ENCODE data around the gene TAF11L8. TPM values are rescaled to one million over a fixed set of nuclear protein-coding genes. Genes with fewer than 3 reads are reported as not detected.
"Not testable (repeated sequence)": the region's sequence is repeated elsewhere in the genome, so short reads cannot be mapped to it uniquely, and the experiment has no call there.

Gene TAF11L8
- total RNA-seq, 1 donor from 2014 or later = not detected

DNA sequence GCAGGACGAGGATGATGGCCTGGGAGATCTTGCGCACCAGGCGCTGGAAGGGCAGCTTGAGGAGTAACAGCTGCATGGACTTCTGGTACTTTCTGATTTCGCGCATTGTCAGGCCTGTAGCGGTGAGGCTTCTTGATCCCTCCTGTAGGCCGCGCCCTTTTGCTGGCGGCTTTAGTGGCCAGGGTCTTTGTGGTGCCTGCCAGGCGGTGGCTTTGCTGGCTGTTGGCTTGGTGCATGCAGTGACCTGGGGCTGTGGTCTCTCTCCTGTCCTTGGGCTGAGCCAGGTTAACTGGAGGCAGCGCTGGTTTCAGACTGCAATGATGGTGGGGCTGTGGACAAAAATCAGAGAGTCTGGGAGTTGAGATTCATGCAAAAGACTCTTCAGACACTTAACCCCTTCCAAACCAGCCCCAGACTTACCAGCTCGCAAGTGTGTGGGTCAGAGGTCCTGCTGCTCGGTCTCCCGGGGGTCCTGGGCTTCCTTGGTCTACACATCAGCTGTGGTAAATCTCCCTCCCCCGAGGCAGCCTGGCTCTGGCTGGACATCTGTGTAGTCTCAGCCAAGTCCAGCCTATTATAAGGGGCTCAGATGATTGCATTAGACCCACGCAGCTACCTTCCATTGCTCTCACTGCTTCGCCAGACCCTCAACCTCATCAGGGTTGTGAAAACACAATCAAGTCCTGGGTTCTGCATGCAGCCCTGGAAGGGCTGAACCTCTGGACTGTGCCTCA is 24.3 kb upstream of the TAF11L8 start:
- no peaks in the 10 kb centered on the region for H3K36me3 Mint-ChIP-seq
- DNase-seq (ENCODE audit: extremely low spot score, unreplicated experiment) = no peak
- H3K4me3 Mint-ChIP-seq = no peak overlapping the region
- no peaks in the 10 kb centered on the region for H3K9me3 Mint-ChIP-seq
- H3K27ac Mint-ChIP-seq = no peak overlapping the region
- TF ChIP-seq, protein P1, sequence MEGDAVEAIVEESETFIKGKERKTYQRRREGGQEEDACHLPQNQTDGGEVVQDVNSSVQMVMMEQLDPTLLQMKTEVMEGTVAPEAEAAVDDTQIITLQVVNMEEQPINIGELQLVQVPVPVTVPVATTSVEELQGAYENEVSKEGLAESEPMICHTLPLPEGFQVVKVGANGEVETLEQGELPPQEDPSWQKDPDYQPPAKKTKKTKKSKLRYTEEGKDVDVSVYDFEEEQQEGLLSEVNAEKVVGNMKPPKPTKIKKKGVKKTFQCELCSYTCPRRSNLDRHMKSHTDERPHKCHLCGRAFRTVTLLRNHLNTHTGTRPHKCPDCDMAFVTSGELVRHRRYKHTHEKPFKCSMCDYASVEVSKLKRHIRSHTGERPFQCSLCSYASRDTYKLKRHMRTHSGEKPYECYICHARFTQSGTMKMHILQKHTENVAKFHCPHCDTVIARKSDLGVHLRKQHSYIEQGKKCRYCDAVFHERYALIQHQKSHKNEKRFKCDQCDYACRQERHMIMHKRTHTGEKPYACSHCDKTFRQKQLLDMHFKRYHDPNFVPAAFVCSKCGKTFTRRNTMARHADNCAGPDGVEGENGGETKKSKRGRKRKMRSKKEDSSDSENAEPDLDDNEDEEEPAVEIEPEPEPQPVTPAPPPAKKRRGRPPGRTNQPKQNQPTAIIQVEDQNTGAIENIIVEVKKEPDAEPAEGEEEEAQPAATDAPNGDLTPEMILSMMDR (conservative IDR thresholded peaks at IDR 0.05) = no peak
- no peaks in the 10 kb centered on the region for H3K4me1 Mint-ChIP-seq (ENCODE audit: unreplicated experiment)
- H3K27me3 Mint-ChIP-seq = no peaks in the 10 kb centered on the region

DNA sequence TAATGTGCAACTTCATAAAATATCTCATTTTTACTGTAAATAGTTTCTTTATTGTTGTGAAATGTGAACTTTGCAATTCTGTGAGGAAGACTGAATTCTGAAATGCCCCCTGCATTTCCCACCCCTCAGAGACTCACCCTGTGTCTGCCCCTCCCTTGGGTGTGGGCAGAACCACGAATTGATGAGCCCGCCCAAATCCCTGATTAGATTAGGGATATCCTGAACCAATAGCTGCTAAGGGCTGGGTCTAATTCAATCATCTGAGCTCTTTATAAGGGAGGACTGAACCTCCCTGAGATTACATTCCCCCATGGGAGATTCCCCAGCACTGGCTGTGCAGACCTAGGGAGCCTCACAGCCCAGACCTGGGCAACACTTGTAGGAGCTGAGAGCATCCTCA is 19.3 kb upstream of the TAF11L8 start, which contains the start of gene TAF11L12:
TSS of gene TAF11L12 (plus strand) at position 301 of the 400 bp plus-strand sequence.
- H3K4me3 Mint-ChIP-seq; H3K9me3 Mint-ChIP-seq; H3K36me3 Mint-ChIP-seq; H3K27ac Mint-ChIP-seq; DNase-seq (ENCODE audit: extremely low spot score, unreplicated experiment); H3K27me3 Mint-ChIP-seq; H3K4me1 Mint-ChIP-seq (ENCODE audit: unreplicated experiment): not testable (repeated sequence)

DNA sequence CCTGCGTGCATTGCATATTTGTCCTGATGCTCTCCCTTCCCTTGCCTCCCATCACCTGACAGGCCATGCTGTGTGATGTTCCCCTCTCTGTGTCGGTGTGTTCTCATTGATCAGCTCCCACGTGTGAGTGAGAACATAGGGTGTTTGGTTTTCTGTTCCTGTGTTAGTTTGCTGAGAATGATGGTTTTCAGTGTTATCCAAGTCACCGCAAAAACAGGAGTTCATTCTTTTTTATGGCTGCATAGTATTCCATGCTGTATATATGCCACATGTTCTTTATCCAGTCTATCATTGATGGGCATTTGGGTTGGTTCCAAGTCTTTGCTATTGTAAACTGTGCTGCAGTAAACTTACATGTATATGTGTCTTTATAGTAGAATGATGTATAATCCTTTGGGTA is 16.7 kb upstream of the TAF11L8 start:
- not testable (repeated sequence) for DNase-seq (ENCODE audit: extremely low spot score, unreplicated experiment); H3K4me3 Mint-ChIP-seq; H3K36me3 Mint-ChIP-seq; H3K27me3 Mint-ChIP-seq; H3K9me3 Mint-ChIP-seq; H3K27ac Mint-ChIP-seq; H3K4me1 Mint-ChIP-seq (ENCODE audit: unreplicated experiment)

DNA sequence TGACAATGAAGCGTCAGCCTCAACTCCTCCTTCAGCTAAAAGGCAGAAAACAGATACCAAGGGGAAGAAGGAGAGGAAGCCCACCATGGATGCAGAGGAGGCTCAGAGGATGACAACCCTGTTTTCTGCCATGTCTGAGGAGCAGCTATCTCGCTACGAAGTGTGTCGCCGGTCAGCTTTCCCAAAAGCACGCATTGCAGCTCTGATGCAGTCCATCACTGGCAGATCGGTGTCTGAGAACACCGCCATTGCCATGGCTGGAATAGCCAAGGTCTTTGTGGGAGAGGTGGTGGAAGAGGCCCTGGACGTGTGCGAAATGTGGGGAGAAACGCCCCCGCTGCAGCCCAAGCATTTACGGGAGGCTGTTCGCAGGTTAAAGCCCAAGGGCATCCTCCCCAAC is 14.2 kb upstream of the TAF11L8 start:
- H3K27me3 Mint-ChIP-seq = no peaks in the 10 kb centered on the region
- no peaks in the 10 kb centered on the region for H3K9me3 Mint-ChIP-seq
- no peaks in the 10 kb centered on the region for H3K36me3 Mint-ChIP-seq
- no peak for DNase-seq (ENCODE audit: extremely low spot score, unreplicated experiment)
- H3K27ac Mint-ChIP-seq = no peak overlapping the region
- H3K4me3 Mint-ChIP-seq = no peak overlapping the region
- TF ChIP-seq, protein P1 (conservative IDR thresholded peaks at IDR 0.05) = no peak
- no peaks in the 10 kb centered on the region for H3K4me1 Mint-ChIP-seq (ENCODE audit: unreplicated experiment)

DNA sequence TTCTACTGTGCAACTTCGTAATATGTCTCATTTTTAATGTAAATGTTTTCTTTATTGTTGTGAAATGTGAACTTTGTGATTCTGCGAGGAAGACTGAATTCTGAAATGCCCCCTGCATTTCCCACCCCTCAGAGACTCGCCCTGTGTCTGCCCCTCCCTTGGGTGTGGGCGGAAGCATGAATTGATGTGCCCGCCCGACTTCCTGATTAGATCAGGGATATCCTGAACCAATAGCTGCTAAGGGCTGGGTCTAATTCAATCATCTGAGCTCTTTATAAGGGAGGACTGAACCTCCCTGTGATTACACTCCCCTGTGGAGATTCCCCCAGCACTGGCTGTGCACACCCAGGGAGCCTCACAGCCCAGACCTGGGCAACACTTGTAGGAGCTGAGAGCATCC is 13.1 kb upstream of the TAF11L8 start, which contains the start of gene TAF11L11:
TSS of gene TAF11L11 (plus strand) at position 304 of the 400 bp plus-strand sequence.
- not testable (repeated sequence) for H3K36me3 Mint-ChIP-seq; H3K9me3 Mint-ChIP-seq; H3K27me3 Mint-ChIP-seq; DNase-seq (ENCODE audit: extremely low spot score, unreplicated experiment); H3K4me1 Mint-ChIP-seq (ENCODE audit: unreplicated experiment); H3K27ac Mint-ChIP-seq; H3K4me3 Mint-ChIP-seq

DNA sequence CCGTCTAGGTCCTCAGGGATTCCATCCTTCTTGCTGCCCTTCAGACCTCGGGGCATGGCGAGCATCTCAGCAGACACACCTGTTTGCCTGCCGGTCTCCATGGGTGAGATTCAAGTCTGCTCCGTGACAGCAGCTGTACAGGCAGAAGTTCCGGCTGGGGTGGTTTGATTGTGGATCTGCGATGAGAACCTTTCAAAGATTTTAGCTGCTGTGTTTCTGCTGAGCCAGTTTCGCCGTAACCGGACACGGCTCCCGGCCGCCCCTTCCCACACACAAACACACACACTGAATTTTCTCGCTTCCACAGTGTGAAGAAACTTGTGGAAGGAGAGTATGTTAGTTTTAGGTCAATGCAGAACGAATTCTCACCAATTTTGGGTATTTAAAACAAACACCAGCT is 7.0 kb upstream of the TAF11L8 start, which contains the start of gene TAF11L10:
TSS of gene TAF11L10 (minus strand) at position 101 of the 400 bp plus-strand sequence.
- H3K36me3 Mint-ChIP-seq; H3K27me3 Mint-ChIP-seq; H3K27ac Mint-ChIP-seq; H3K9me3 Mint-ChIP-seq; DNase-seq (ENCODE audit: extremely low spot score, unreplicated experiment); H3K4me3 Mint-ChIP-seq; H3K4me1 Mint-ChIP-seq (ENCODE audit: unreplicated experiment): not testable (repeated sequence)

DNA sequence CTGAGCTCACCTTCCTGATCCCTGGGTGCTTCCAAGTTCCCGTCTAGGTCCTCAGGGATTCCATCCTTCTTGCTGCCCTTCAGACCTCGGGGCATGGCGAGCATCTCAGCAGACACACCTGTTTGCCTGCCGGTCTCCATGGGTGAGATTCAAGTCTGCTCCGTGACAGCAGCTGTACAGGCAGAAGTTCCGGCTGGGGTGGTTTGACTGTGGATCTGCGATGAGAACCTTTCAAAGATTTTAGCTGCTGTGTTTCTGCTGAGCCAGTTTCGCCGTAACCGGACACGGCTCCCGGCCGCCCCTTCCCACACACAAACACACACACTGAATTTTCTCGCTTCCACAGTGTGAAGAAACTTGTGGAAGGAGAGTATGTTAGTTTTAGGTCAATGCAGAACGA is 3.5 kb upstream of the TAF11L8 start, which contains the start of gene TAF11L9:
TSS of gene TAF11L9 (minus strand) at position 140 of the 400 bp plus-strand sequence.
- not testable (repeated sequence) for H3K27me3 Mint-ChIP-seq; H3K36me3 Mint-ChIP-seq; H3K27ac Mint-ChIP-seq; H3K4me1 Mint-ChIP-seq (ENCODE audit: unreplicated experiment); H3K9me3 Mint-ChIP-seq; H3K4me3 Mint-ChIP-seq
- DNase-seq (ENCODE audit: extremely low spot score, unreplicated experiment) = peak; percentile 81

DNA sequence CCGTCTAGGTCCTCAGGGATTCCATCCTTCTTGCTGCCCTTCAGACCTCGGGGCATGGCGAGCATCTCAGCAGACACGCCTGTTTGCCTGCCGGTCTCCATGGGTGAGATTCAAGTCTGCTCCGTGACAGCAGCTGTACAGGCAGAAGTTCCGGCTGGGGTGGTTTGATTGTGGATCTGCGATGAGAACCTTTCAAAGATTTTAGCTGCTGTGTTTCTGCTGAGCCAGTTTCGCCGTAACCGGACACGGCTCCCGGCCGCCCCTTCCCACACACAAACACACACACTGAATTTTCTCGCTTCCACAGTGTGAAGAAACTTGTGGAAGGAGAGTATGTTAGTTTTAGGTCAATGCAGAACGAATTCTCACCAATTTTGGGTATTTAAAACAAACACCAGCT is 5.1 kb downstream of the TAF11L8 start, which contains the start of gene TAF11L7:
TSS of gene TAF11L7 (minus strand) at position 101 of the 400 bp plus-strand sequence.
- H3K4me1 Mint-ChIP-seq (ENCODE audit: unreplicated experiment); H3K4me3 Mint-ChIP-seq; H3K27me3 Mint-ChIP-seq; H3K27ac Mint-ChIP-seq; DNase-seq (ENCODE audit: extremely low spot score, unreplicated experiment); H3K36me3 Mint-ChIP-seq; H3K9me3 Mint-ChIP-seq: not testable (repeated sequence)

Other genes with a start within 250 kb of the TAF11L8 start
- not detected in 2 replicates for gene TAF11L2, start 92.7 kb downstream of the TAF11L8 start, total RNA-seq (ENCODE audit: low replicate concordance)
- not detected in 2 replicates for gene TAF11L3, start 72.6 kb downstream of the TAF11L8 start, total RNA-seq (ENCODE audit: low replicate concordance)
- gene TAF11L4, start 69.2 kb downstream of the TAF11L8 start, total RNA-seq (ENCODE audit: low replicate concordance) = not detected in 2 replicates
- not detected in 2 replicates for gene TAF11L5, start 65.7 kb downstream of the TAF11L8 start, total RNA-seq (ENCODE audit: low replicate concordance)
- not detected in 2 replicates for gene TAF11L6, start 62.3 kb downstream of the TAF11L8 start, total RNA-seq (ENCODE audit: low replicate concordance)
- not detected in 2 replicates for gene TAF11L7, start 5.2 kb downstream of the TAF11L8 start, total RNA-seq (ENCODE audit: low replicate concordance)
- not detected in 2 replicates for gene TAF11L9, start 3.4 kb upstream of the TAF11L8 start, total RNA-seq (ENCODE audit: low replicate concordance)
- not detected in 2 replicates for gene TAF11L10, start 6.9 kb upstream of the TAF11L8 start, total RNA-seq (ENCODE audit: low replicate concordance)
- gene TAF11L11, start 13.2 kb upstream of the TAF11L8 start, total RNA-seq (ENCODE audit: low replicate concordance) = not detected in 2 replicates
- gene TAF11L12, start 19.4 kb upstream of the TAF11L8 start, total RNA-seq (ENCODE audit: low replicate concordance) = not detected in 2 replicates
- not detected in 2 replicates for gene TAF11L13, start 41.1 kb upstream of the TAF11L8 start, total RNA-seq (ENCODE audit: low replicate concordance)
- gene TAF11L14, start 43.5 kb upstream of the TAF11L8 start, total RNA-seq (ENCODE audit: low replicate concordance) = not detected in 2 replicates